ENCODE measurements around the gene FTCD.
"Not testable (repeated sequence)": the region's sequence is repeated elsewhere in the genome, so short reads cannot be mapped to it uniquely, and the experiment has no call there.

FTCD gene

DNA sequence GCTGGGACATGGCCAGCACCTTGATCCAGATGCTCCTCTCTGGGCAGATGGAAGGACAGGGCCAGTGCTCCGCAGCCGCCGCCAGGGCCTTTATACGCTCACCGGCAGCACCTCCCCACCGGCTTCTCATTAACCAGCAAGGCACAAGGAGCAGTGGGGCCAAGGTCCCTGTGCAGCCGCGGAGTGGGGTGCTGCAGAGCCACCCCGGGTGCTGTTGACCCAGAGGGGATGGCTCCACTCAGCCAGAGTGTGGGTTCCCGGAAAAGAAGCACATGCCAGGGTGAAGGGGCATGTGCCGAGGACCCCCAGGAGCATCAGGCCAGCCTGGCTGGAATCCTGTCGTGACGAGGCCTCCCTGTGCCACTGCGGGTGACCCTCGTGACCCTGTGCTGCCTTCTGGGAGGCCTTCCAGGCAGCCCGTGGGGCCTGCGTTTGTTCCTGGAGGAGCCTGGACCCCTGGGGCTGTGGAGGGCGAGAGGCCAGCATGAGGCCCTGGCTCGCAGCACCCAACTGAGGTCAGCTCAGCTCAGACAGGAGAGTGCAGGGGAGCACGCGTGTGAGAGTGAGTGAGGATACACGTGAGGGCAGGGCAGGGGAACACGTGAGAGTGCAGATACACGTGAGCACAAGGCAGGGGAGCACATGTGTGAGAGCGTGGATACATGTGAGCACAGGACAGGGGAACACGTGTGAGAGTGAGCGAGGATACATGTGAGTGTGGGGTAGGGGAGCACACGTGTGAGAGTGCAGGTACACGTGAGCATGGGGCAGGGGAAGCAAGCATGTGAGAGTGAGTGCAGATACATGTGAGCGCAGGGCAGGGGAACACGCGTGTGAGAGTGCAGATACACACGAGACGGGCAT is at the start of gene FTCD:
TSS of gene FTCD (minus strand) at position 66 of the 864 bp plus-strand sequence. CDS start at position 10, 56 bp downstream.
- DNase-seq: no peak

DNA sequence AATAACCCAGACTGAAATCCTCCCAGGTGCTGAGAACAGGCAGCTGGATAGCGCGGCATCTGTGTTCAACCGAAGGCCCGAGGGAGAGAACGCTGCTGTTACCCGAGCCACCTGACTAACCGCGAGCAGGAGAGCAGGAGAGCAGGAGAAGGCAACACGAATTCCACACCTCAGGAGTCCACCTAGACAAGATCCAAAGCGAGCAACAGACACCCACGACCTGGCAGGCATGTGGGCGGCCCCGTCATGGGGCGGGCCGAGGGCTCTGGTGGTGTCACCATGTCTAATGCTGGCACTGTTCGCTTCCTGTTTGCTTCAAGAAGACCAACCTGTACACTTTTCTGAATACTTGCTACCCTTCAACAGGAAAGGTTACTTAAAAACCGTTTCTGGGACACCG is 49.8 kb upstream of the FTCD start:
- DNase-seq: no peak

GRCh38 chr21:46203203-46203600 is 47.8 kb upstream of the FTCD start:
- DNase-seq: no peak

GRCh38 chr21:46202592-46203202 is 47.3 kb upstream of the FTCD start:
- no peak for DNase-seq

- DNase-seq: not testable (repeated sequence)
Observed at GRCh38 chr21:46200877-46201803, 45.8 kb upstream of the FTCD start.

DNA sequence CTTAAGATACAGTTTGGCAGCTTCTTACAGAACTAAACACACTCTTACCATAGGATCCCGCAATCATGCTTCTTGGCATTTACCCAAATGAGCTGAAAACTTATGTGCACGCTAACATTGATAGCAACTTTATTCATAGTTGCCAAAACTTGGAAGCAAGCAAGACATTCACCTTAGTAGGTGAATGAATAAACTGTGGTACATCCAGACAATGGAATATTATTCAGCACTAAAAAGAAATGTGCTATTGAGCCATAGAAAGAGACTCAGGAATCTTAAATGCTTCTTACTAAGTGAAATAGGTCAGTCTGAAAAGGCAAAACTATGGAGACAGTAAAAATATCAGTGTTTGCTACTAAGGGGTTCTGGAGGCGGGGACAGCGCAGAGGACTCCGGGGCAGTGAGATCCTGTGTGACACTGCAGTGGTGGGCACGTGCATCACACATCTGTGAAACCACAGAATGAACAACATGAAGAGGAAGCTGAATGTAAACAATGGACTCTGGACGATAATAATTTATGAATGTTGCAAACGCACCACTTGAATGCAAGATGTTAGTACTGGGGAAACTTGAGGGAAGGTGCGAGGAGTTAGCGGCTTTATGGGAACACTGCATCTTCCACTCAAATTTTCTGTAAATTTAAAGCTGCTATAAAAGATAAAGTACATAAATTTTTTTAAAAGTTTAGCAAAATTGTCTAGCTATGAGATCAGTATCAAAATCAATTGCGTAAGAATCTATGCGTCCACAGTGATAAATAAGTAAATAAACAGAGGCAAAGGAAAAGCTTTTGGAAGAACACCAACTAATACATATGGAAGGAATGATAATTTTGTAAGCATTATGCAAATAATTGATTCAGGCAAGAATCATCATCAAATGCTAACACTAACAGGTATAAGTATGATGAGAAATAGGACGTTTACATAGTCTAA is 44.3 kb upstream of the FTCD start:
- DNase-seq: no peak

- no peak for DNase-seq
Observed at GRCh38 chr21:46196733-46197132, 41.4 kb upstream of the FTCD start.

DNA sequence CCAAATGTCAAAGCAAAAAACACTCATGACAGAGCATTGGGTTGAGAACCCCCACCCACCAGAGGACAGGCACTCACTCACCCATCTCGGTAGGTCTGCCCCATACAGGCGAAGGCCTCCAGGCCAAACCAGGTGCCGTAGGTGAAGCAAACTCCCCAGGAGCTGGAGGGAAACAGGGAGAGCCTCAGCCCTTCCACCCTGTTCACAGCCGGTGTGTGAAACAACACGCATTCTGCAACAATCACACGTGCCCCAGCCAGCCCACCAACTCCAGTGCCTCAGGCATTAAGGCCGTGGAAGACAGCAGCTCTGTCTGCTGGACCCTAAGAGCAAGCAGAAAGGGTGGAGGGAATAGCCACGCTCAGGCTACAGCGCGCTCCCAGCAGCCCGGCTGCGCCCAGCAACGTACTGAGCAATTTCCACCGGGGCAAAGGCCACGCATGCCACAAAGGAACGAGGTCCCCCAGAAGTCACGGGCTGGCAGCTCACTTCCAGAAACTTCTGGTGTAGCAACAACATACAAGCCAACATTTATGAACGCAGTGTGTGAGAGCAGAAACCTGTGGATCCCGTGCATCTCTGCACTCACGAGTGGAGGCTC is 40.3 kb upstream of the FTCD start:
- no peak for DNase-seq

DNA sequence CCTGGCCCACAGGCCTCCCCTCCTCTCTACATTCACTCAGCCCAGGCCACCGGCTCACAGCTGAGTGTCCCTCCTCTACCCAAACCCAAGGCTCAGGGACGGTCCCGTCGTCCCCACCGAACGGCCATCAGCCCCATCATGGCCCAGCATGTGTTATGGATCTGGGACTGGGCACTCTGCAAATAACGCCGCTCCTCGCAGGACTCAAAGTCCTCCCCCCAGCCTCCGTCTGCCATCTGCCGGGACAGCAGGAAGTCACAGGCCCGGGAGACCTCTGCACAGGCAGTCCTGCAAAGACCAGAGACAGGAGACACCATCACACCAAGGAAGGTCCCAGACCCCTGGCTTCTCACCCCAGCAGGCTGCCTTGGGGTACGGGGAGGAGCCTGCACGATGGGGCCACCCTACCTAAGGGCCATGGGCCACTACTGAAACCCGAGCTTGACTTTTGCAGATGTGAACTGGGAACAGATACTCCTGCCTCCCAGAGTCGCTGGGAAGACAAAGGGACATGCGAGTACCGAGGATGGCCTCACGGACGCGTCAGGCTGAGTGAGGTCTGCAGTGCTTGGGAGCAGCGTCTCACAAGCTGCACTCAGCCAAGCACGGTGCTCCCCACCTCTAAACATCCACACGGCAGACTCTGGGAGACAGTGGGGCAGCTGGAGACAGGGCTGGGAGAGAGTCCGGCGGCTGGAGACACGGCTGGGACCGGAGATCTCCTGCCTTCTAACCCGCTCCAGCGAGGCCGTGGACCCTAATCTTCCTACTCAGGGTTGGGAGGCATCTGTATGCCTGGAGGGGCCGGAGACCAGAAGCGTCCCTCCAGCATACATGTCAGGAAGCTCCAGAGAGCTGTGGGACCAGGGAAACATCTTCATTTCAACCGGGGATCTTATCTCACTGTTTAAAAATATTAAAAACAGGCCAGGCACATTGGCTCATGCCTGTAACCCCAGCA is 39.3 kb upstream of the FTCD start:
- no peak for DNase-seq

- no peak for DNase-seq
Observed at GRCh38 chr21:46193829-46194373, 38.5 kb upstream of the FTCD start.

DNA sequence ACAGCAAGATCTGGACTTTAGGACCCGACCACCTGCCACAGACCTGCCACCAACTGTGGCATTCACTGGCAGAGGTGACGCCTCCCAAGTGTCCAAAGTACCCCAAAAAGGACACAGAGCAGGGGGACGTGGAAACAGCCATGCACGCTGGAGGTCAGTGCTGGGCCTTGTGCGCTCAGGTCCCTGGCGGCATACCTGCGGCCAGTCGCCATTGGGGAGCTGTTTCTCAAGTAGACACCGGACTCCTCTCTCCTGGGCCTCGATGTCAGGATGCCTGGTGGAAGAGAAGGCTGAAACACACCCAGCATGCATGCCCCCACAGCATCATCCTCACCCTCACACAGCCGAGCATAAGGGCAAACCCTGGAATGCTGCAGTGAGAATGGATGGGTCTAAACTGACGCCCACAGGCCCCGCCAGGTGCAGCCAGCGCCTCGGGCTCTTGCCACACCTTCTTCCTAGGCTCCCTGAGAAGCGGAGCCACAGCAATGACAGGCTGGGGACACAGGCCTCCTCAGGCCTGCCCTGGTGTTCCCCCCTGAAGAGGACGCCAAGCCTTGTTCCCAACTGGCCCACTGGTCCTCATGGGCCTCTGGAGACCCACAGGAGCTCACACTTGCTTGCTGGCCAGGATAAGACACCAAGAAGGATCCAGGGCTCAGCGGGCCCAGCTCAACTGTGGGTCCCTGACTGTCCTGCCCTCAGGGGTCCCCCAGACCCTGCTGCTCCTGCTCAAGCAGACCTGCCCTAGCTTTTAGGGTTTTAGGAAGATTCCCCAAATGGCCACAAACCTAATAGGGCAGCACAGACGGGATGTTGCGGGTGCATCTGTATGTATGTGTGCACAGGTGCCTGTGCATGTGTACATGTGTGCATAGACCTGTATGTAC is 36.6 kb upstream of the FTCD start:
- no peak for DNase-seq

DNA sequence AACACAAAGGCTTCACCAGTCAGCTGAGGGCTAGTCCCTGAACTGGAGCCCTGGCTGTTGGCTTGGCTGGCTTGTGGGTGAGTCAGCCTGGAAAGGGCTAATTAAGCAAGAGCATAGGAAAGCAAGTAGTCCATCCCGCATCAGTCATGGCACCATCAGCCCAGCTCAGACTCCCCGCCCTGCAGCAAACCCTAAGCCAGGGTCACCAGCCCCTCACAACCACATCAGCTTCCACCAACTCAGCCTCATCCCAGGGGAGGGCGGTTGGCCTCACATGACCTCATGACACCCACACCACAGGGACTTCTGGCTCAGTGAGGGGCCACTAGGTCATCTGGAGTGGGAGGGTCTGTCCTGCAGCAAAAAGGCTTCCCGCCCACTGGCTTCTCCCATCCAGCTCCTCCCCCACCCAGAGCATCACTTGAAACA is 35.9 kb upstream of the FTCD start:
- DNase-seq: peak; percentile 59

DNA sequence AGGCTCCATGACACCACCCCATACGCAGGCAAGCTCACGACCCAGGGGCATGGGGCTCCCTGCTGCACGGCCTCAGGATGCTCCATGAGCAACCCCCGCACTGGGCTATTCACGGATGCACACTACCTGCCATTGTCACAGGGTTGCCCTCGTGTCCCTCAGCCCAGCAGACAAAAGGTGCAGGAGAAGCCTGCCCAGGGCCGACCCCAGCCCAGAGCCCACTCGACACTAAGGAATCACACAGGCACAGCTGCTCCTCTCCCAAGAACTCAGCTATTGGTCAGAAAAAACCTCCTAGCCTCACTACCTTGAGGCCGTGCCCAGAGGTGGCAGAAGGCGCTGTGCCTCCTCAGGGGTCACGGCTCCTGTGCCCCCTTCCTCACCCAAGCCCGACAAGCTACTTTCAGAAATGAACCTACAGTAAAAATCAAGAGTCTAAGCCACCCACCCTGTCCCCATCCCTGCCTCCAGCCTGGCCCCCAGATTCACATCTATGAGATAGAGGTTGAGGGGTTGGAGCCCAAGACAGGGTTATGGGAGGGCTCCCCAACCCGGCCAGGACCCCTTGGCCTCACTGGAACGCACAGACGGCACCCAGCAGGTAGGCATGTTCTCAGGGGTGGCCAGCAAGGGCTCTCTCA is 35.2 kb upstream of the FTCD start:
- DNase-seq: no peak

- no peak for DNase-seq
Observed at GRCh38 chr21:46189959-46190490, 34.6 kb upstream of the FTCD start.

DNA sequence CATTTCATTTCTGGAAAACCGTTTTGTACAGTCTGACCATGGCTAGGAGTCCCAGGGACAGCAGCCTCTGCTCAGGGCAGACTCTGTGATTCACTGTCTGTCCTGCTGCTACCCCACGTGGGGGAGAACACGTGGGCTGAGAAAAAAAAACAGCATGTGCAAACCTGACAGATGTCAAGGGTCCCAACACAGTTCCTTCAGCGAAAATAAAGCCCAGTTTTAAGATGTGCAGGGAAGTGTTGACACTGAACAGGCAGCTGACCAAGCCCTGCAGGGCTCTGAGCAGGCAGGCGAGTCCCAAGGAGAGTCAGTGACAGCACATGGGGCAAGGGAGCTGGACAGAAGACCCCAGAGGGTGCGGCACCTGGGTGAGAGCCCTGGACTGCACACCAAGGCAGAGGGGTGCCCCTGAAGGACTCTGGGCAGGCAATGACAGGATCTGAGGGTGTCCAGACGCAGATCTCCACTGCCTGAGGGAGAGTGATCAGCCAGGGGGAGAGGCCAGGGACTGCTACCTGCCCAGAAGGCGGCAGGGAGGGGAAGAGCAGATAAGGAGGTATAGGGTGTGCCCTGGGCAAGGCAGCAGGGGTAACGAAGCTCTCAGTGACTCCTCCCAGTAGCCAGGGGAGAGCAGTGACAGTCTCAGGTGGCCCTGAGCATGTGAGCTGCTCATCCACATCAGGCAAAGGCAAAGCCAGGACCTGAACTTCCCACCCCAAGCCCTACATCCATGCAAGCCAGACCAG is 34.0 kb upstream of the FTCD start:
- DNase-seq: no peak

DNA sequence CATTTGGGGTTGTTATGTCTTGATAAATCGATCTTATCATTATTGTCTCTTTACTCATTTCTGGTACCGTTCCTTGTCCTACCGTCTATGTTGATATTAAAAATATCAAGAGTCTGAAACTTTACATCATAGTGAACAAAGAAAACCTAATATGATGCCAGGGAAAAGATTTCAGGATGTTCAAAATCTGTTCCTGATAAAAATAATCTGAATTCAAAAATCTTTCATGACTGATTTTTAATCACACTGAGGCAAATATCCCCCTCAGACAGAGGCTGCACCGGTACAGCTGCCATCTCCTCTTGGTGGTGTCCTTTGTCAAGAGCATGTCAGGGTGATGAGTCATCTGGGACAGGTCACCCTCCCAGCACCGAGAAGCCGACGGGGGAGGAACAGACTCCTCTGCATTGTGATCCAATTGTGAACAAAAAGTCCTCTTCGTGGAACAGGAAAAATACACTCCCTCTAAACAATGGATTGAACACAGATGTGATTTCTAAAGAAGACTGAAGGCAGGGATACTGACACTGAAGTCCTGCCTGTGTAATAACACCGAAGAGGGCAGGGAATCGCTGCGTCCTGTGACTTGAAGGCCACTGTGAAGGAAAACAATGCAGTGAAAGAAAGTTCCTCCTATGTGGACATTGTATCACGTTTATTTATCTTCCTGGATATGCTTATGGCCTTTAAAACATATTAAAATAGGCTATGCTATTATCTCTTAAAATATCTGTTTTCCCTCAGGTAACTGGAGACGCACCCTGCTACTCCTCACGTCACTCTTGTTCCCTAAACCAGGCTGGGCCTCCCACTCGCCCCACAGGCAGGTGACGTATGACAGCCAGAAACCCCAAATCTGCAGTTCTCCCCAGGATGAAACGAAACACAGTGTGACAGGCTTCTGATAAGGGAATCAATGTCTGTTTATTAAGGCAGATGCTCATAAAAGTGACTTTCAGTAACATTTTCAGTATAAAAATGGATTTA is 33.1 kb upstream of the FTCD start:
- DNase-seq: peak; percentile 61

All from inflammatory macrophage treated with lipopolysaccharide for 4 hours (primary cell).